Upper lobe of left lung (tissue), 4 donors: Measurements from ENCODE around the gene CTNNBL1.

Experiments used
- EP300 ChIP-seq, 4 donors: sonication (generic); formaldehyde crosslinking; IDR thresholded peaks; one replicate each; pipeline ENCODE4 v1.5.1; 2017; ENCODE audit warnings: antibody characterized with exemption in 4 of 4, control low read depth in 2 of 4
- POLR2AphosphoS5 ChIP-seq, 2 donors: sonication (generic); formaldehyde crosslinking; IDR thresholded peaks; one replicate each; pipeline ENCODE4 v1.5.1; 2017; ENCODE audit warnings: antibody characterized with exemption in 2 of 2
- TF ChIP-seq, protein P1 (sequence below), 6 experiments: fragments of 450-650 bp in 4 of 6; fragments of 200-600 bp in 2 of 6; sonication (generic) in 2 of 6; IDR thresholded peaks; one replicate each; pipeline ENCODE4 v1.5.1; 2016 to 2019; ENCODE audit warnings: antibody characterized with exemption in 6 of 6

DNA sequence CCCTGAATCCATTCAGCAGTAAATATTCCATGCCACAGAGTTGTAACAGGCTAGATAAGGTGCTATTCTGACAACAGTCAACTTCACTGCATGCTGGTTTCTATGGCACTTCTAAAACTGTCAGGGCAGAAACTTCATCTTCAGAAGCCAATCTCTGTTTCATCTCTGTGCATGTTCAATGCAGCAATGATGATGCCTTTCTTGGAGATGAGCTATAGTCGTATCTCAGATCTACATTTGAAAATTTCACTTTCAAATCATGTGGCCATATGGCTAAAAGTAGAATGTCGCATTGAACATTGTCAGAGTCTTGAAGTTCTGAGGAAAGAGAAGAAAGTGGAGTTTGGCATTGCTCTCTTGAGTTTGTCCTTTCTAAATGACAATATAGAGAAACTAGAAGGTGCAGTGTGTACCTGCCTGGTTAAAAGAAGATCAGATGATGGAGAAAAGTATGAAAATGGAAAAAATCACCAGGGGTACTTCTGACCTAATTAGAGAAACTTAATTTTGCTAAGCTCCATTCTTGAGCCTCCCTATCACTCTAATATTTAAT is 160.1 kb downstream of the CTNNBL1 start:
- TF ChIP-seq, protein P1, sequence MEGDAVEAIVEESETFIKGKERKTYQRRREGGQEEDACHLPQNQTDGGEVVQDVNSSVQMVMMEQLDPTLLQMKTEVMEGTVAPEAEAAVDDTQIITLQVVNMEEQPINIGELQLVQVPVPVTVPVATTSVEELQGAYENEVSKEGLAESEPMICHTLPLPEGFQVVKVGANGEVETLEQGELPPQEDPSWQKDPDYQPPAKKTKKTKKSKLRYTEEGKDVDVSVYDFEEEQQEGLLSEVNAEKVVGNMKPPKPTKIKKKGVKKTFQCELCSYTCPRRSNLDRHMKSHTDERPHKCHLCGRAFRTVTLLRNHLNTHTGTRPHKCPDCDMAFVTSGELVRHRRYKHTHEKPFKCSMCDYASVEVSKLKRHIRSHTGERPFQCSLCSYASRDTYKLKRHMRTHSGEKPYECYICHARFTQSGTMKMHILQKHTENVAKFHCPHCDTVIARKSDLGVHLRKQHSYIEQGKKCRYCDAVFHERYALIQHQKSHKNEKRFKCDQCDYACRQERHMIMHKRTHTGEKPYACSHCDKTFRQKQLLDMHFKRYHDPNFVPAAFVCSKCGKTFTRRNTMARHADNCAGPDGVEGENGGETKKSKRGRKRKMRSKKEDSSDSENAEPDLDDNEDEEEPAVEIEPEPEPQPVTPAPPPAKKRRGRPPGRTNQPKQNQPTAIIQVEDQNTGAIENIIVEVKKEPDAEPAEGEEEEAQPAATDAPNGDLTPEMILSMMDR (IDR thresholded peaks at IDR 0.05): no peak
- TF ChIP-seq POLR2AphosphoS5 (IDR thresholded peaks at IDR 0.05) (no peak), EP300 (IDR thresholded peaks at IDR 0.05) (no peak)
